Endometrial microvascular endothelial cells (primary cell): Measurements from ENCODE around the gene PLCB1. TPM values are rescaled to one million over a fixed set of nuclear protein-coding genes. Genes with fewer than 3 reads are reported as not detected.

Experiments
- in situ Hi-C: cut with HindIII; loops from 2 replicates; pipeline ENCODE4 v1.10.0; 2017; ENCODE audit warnings: low sequenced_read_pairs, low pct_unique_long_range_greater_than_20kb; ENCODE audit errors: inconsistent ontology term
- total RNA-seq: library from RNA; depleted of rRNA; stranded (reverse); fragments of >200 nt; gene quantifications from one replicate; pipeline ENCODE4 v1.2.3, GENCODE V29; 2015; ENCODE audit errors: inconsistent ontology term

Gene PLCB1
- total RNA-seq, 1 donor from 2014 or later: 16.1 TPM

DNA sequence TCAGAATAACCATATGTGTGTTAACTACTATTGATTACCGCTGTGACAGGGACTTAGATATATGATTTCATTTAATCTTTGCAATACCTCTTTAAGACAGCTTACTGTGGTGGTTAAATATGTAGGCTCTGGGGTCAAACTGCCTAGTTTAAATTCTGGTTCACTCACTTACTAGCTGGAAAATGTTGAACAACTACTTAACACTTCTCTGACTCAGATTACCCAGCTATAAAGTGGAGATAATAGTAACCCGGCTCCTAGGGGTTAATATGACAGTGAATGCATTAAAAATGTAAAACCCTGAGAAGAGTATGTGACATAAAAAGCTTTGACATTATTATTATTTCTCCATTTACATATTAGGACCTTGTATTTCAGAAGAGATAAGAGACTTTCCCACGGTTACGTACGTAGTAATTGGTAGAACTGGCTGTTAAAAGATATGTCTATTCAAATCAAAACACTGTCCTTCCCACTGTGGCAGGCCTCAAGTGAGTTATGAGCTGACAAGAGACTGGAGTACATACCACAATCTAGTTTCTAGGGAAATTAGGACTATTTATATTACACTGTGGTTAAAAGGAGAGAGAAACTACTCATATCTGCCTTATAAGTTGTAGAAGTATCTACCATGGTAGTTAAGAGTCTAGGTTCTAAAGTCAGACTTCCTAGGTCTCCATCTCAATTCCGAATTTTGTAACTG lies 4.4 kb upstream of the PLCB1 start:
- in situ Hi-C loops: loop anchor here (25.0 kb wide), 1 partner anchor 585 kb away; no protein-coding TSS in a partner anchor

DNA sequence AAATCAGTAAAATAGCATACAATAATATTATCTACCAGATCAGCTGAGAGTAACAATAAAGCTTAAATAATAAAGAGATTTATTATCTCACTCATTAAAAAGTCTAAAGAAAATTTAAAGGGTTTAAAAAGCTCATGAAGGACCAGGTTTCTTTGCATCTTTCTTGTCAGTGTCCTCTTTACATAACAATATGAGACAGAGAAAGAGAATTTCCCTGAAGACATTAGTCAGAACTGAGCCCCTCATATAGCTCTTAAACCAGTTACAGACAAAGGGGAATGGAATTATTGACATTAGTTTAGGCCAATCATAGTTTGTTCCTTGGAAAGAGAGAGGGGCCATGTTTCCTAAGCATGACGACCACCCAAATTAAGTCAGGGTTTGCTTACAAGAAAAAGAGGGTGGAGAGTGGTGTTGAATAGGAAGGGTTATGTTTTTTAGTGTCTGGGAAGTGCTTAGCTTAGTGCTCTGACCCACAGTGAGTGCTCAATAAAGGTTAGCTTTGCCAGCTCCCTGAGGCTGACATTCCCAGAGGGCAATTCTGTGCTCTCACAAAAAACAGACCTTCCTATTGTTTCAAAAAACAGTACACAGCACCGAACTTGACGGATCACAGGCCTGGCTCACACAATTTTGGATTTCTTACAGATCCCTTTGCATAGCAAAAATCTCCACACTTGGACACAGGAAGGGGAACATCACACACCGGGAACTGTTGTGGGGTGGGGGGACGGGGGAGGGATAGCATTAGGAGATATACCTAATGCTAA lies 3.6 kb upstream of the PLCB1 start:
- in situ Hi-C loops: loop anchor here (25.0 kb wide), 1 partner anchor 584 kb away; no protein-coding TSS in a partner anchor

DNA sequence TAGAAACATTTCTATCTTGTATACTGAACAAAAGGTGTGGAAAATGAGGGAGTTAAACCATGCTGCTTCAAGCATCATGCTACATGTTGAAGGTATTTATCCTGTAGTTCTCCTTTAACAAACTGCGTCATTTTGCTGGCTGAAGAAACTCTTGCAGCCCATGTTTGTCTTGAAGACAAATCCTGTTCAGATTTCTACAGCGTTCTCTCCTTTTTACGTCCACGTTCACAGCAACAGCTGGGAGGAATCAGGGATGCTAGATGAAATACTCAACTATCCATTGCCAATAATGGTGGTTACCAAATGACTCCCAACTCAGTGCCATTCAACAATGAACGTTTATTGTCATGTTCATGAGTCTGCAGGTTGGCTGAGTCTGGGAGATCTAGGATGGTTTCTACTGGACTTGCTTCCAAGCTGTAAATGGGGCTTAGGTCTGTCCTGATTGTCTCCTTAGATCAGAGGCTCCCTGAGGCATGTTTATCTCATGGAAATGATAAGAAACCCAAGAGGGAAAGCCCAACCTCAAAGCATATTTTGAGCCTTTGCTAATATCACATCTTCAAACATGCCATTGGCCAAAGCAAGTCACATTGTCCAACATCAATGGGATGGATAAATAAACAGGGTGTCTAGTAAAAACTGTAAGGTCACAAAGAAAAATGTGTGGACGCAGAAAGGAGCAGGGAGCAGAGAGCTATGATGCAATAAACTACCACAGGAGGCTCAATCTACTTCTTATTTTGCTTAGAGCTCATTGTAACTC lies 2.7 kb upstream of the PLCB1 start:
- in situ Hi-C loops: loop anchor here (25.0 kb wide), 1 partner anchor 583 kb away; no protein-coding TSS in a partner anchor

DNA sequence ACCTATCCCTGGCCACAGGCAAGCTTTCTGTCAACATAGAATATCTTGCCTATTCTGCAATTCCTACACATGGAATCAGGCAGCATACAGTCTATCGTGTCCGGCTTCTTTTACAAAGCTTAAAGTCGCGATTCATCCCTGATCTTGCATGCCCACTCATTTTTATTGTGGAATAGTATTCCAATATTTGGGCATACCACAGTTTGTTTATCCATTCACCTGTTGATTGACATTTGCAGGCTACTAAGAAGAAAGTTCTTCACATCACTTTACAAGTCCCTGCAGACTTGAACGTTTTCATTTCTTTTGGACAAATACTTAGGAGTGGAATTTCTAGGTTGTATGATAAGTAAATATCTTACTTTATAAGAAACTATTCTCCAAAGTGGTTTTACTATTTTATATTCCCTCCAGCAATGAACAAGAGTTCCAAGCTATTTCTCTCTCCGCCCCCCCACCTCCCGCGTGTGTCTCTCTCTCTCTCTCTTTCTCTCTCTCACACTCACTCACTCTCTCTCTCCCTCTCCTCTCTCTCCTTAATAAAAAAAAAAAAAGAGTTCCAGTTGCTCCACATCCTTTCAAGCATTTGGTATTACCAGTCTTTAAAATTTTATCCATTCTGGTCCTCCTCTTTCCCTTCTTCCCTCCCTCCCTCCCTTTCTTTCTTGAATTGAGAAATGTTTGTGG lies 1.1 kb upstream of the PLCB1 start:
- in situ Hi-C loops: loop anchor here (10.0 to 25.0 kb wide), 2 partner anchors 264 to 581 kb away; no protein-coding TSS in a partner anchor

DNA sequence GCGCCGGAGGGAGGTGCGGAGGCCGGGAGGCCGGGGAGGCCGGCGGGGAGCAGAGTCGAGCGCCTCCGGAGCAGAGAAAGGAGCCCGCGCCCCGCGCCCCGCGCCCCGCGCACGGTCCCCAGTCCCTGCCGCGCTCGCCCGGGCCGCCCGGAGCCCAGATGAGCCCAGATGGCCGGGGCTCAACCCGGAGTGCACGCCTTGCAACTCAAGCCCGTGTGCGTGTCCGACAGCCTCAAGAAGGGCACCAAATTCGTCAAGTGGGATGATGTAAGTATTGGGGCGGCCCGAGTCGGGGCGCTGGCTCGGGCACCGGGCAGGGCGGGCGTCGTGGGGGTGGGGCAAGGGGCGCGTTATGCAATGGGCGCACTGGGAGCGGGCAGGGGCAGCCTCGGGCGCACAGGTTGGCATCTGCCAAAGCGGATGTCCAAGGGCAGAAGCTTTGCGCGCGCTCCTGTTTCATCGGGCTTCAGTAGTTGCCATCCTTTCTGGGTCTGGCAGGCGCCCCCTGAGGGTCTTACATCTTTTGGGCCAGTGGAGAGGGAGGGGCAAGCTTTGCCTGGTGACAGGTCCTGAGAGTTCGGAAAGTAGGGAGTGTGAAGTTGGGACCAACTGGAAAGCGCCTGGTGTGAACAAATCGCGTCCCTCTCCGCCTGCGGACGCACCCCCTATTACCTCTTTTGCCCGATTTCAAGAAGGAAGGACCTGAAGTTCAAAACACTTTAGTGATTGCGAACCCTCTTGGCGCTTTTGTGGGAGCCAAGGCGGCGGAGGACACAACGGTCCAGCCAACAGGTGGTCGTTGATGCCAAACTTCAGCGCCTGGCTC lies 631 bp downstream of the PLCB1 start:
- in situ Hi-C loops: loop anchor here (10.0 to 25.0 kb wide), 2 partner anchors 262 to 580 kb away; no protein-coding TSS in a partner anchor

DNA sequence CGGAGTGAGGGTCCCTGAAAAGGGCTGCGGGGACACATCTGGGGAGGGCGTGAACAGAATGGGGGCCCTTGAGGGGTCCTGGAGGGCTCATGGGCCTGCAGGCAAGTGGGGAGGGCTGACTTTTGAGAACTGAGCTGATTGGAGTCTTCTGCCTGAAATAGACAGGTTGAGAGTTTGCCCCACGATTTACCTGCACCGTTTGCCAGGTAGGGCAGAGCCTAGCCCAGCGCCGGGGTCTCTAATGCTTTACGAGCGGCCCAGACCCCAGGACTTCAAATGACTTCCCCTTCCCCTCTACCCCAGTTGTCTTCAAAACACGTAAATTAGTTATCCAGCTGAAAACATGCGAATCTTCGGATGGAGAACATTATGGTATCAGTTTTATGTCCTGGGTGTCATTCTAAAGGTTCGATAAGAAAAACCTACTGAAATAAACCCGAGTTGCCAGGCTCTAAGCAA lies 1.3 kb downstream of the PLCB1 start:
- in situ Hi-C loops: loop anchor here (10.0 to 25.0 kb wide), 2 partner anchors 261 to 579 kb away; no protein-coding TSS in a partner anchor

DNA sequence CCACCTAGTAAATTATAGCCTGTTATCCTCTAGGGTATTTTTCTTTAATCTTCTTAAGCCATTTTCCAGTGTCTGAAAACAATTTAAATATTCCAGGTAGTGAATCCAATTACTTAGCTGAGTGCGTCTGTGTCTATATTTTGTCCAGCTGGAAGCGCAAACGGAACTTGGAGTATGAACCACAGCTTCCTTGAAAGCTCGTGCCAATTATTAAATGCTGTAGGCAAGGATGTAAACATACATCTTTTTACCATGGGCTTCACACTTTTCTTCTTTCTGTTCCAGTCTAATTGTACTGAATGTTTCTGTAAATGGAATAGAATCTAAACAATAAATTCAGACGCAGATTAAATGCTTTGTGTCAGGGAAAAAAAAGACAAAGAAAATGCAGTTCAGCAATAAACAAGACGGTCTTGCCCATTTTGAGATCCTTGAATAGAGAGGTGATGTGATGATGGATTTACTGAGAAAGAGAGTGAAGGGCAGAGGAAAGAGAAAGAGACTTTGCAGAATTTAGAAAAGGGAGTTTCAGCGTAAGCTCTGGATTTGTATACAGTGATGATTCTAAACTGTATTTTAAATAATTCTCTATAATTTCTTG lies 1.9 kb downstream of the PLCB1 start:
- in situ Hi-C loops: loop anchor here (10.0 to 25.0 kb wide), 2 partner anchors 261 to 578 kb away; no protein-coding TSS in a partner anchor

DNA sequence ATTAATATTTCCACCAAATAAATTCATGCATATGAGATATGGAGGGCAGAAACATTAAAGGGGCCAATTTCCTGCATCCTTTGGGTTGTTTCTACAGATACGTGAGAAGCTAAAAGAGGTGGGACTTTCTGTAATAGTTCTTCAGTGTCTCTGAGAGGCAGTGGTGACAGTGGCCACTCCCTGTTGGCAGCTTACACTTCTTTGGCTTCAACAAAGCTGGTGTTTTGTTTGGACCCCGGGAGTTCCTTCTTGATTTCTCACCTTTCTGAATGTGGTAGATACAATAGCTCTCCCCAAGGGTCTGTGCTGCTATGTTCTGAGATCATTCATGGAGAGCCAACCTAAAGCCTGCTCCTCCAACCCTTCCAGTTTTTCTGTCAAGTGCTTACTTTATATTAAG lies 7.8 kb downstream of the PLCB1 start:
- in situ Hi-C loops: loop anchor here (10.0 to 25.0 kb wide), 2 partner anchors 255 to 572 kb away; no protein-coding TSS in a partner anchor

DNA sequence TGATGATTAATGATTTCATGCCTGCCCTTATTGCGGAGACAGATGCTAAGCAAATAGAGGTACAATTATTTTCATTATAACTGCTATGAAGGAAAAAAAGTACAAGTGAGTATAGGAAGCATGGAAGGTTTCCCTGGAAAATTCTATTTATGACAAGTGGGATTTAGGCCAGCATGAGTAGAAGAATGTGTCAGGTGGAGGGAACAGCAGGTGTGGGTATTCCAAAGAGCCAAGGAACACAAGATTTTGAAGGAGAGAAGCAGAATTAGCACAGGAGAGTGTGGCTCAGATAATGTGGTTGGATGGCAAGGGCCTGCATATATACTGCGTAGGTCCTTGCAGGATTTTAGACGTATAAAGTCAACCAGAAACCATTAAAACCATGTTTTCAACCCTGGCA lies 11.4 kb downstream of the PLCB1 start:
- in situ Hi-C loops: loop anchor here (25.0 kb wide), 1 partner anchor 569 kb away; no protein-coding TSS in a partner anchor

DNA sequence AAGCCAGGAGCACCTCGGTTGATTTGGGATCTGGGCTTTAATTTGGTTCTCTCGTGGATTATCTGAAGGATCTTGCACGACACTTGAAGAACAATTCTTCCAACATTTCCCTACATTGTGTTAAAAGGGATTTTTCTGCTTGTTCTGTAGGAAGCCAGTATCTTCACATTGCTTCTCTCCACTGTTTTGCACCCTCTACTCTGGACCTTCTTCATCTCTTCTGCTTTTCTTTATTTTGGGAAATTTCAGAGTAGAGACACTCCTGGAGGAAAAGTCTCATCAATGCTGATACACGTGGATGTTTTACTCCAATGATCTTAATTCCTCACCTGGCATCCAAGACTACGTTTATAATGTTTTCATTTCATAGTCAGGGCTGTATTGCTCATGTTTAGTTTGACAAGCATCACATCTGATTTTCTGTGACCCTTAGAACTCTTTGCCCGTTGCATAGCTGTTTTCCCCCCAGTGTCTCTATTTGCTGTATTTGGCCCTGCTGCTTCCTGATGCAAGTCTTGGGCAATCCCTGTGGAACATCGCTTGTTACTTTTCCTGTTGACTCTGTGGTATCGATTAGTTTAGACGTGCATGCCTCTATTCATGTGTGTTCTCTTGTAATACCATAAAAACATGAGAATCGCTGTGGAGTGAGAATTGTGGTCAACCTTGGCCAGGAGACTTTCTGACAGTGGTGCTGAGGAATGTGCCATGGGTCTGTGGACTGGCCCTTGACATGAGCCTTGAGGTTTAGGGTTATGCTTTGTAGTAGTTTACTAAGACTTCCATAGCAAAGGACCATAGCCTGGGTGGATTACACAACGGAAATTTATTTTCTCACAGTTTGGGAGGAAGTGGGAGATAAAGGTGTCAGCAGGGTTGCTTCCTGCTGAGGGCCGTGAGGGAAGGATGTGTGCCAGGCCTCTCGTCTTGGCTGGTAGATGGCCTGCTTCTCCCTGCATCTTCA lies 12.5 kb downstream of the PLCB1 start:
- in situ Hi-C loops: loop anchor here (25.0 kb wide), 1 partner anchor 568 kb away; no protein-coding TSS in a partner anchor

DNA sequence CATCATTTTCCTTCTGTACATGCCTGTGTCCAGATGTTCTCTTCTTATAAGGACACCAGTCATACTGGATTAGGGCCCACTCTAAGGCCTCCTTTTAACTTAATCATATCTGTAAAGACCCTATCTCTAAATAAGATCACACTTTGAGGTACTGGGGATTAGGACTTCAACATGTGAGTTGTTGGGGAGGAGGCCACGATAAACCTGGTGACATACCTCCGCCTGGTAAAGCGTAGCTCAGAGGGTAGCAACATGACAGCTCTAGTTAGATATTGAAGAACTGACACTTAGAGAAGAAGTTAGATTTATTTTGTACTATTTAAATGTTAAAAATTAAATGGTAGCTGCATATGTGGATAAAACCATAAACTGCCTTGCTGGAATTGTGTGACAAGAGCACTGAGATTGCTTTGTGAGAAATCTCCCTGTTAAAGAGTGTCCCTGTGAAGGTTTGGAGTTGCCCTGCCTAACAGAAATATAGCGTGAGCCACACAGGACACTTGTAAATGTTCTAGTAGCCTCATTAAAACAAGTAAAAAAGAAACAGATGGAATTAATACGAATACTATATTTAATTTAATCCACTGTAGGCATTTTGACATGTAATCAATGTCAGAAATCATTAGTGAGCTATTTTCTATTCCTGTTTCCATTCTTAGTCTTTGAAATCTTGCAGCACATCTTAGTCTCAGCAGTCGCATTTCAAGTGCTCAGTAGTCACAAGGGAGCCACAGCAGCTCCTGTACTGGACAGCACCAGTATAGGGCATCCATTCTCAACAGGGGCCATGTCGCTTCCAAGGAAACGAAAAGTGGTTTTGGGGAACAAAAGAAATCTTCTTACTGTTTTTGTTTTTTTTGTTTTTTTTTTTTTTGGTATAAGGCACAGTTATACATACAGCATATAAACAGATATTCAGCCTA lies 13.4 kb downstream of the PLCB1 start:
- in situ Hi-C loops: loop anchor here (25.0 kb wide), 1 partner anchor 567 kb away; no protein-coding TSS in a partner anchor

DNA sequence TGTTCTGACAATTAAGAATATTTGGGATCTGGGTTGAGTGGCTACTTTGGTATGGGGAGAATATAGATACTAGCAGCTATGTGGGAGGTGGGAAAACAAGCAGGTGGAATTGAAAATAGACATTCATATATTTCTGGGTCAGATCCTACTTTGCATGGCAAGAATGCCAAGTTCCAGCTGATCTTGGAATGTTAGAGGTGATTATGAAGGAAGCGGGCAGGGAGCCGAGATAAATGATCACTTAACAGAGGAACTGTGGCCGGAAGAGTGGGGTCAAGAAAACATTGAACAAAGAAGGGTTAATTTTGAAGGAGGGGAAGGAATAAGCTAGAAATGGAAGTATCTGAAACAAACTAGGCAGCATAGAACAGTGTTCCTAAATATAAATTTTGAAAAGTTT lies 15.4 kb downstream of the PLCB1 start:
- in situ Hi-C loops: loop anchor here (25.0 kb wide), 1 partner anchor 565 kb away; no protein-coding TSS in a partner anchor

DNA sequence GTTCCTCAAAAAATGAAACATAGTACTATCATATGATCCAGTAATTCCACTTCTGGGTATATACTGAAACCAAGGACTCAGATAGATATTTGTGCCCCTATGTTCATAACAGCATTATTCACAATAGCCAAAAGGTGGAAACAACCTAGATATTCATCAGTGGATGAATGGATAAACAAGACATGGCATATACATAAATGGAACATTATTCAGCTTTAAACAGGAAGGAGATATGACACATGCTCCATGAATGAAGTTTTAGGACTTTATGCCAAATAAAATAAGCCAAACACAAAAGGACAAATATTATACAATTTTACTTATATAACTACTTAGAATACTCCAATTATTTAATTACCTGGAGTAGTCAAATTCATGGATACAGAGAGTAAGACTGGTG lies 16.4 kb downstream of the PLCB1 start:
- in situ Hi-C loops: loop anchor here (25.0 kb wide), 1 partner anchor 564 kb away; no protein-coding TSS in a partner anchor

DNA sequence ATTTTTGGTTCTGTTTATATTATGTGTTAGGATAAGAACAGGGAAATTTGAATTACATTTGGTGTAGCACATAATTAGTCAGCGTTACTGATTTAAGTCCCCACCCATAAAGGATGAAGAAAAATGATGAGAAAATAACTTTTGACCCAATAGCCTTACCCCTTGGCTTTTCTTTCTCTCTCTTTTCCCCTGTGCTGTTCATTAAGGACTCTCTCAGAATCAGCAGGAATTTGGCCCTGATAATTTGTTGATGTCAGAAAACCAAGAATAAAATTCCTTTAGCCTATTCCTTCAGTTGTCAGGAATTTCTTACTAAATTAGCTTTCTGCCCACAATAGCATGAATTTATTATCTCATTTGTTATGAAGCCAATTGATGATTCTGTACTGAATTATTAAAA lies 18.5 kb downstream of the PLCB1 start:
- in situ Hi-C loops: no loop called here

DNA sequence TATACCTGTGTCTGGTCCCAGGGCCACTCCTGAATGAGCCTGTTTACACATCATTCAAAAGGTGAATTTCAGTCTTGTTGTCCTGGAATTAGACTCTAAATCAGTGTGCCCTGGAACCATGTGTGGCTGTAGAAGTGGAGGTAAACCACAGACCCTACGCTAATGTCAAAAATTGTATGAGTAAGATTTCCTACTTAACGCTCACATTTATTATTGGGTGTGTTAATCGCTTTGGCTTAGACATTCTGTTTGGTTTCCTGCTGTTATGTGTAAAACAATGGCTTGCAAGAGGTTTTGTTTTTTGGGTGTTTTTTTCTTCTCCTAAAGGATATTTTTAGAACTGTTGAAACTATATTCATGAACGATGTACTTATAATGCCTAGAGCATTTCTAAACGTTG lies 19.3 kb downstream of the PLCB1 start:
- in situ Hi-C loops: no loop called here
